K562 (cell line): Measurements from ENCODE around the gene GIMAP6. TPM values are rescaled to one million over a fixed set of nuclear protein-coding genes. Genes with fewer than 3 reads are reported as not detected.
A peak's percentile ranks its signal among the peaks of the same experiment; 100 is the strongest.

ENCODE experiments used
- ATAC-seq: fragments of 200-7000 bp; cut with Tn5 transposase; 3 replicates; pipeline ENCODE4 v1.9.1; 2020; ENCODE audit warnings: moderate library complexity
- Bru-seq: library from RNA; stranded (reverse); fragments of 400-500 nt; gene quantifications from one replicate; lab custom pipeline; 2021; lab: Mats Ljungman, UMichigan
- BruChase-seq, 2 experiments: library from RNA; stranded (reverse); fragments of 400-500 nt; gene quantifications; one replicate each; lab custom pipeline; 2021; lab: Mats Ljungman, UMichigan
- BruUV-seq: library from RNA; stranded (reverse); fragments of 400-500 nt; replicated peaks from 2 replicates; lab custom pipeline; 2021; lab: Mats Ljungman, UMichigan
- CTCF ChIA-PET: fragments of 300-600 bp; formaldehyde crosslinking; extraction: SDS; loops from one replicate; lab custom pipeline; 2021; ENCODE audit warnings: low intra/inter-chr PET ratio; lab: Yijun Ruan, JAX
- POLR2A ChIA-PET: fragments of 300-600, 350-650 bp; sonication (Branson Sonifier 250); formaldehyde crosslinking; extraction: SDS; loops from one replicate; lab custom pipeline; 2021; ENCODE audit warnings: antibody characterized with exemption, inconsistent platforms; lab: Yijun Ruan, JAX
- DNase-seq, 4 experiments: peaks; one replicate each; pipeline versions ENCODE4 v3.0.0 to v3.0.0-alpha.2; 2011 to 2018; ENCODE audit warnings: low spot score in 3 of 4, mixed read lengths in 3 of 4; ENCODE audit errors: extremely low read depth in 1 of 4
- FAIRE-seq: peaks from 2 replicates; lab custom pipeline; 2011; peaks lifted over from hg19 to GRCh38; lab: Jason Lieb, UNC
- H2AFZ ChIP-seq: 2 replicates; pipeline ENCODE4 v1.6.0; 2011; ENCODE audit warnings: low read depth, low read length, control low read depth, inconsistent platforms
- H3K27ac ChIP-seq: fragments of 200-600 bp; 3 replicates; pipeline ENCODE4 v1.8.0; 2011; ENCODE audit warnings: low read depth, mild to moderate bottlenecking, control low read depth, inconsistent platforms, low read length, moderate library complexity, mixed read lengths; ENCODE audit errors: extremely low read depth
- H3K27me3 ChIP-seq, 2 experiments: fragments of 300-600 bp in 1 of 2; 2 replicates in 1 of 2; 3 replicates in 1 of 2; pipeline versions ENCODE4 v1.6.0 to v1.8.0; 2011; ENCODE audit warnings: inconsistent platforms in 2 of 2, low read length in 2 of 2, mild to moderate bottlenecking in 1 of 2, mixed read lengths in 1 of 2, moderate library complexity in 1 of 2; ENCODE audit not compliant: control insufficient read depth in 2 of 2, insufficient read depth in 2 of 2
- H3K36me3 ChIP-seq: fragments of 300-600 bp; 3 replicates; pipeline ENCODE4 v1.8.0; 2011; ENCODE audit warnings: mild to moderate bottlenecking, low read length, inconsistent platforms; ENCODE audit not compliant: control insufficient read depth, insufficient read depth
- H3K4me1 ChIP-seq, 2 experiments: fragments of 200-600 bp in 1 of 2; replicated peaks in 1 of 2; 2 replicates in 1 of 2; 3 replicates in 1 of 2; pipeline versions ENCODE4 v1.5.1 to v1.8.0; 2011; ENCODE audit warnings: inconsistent platforms in 2 of 2, low read length in 2 of 2, mild to moderate bottlenecking in 1 of 2, mixed read lengths in 1 of 2, moderate library complexity in 1 of 2; ENCODE audit not compliant: control insufficient read depth in 2 of 2, insufficient read depth in 2 of 2
- H3K4me2 ChIP-seq: 2 replicates; pipeline ENCODE4 v1.6.1; 2011; ENCODE audit warnings: low read length, control low read depth, inconsistent platforms, mixed read lengths; ENCODE audit not compliant: insufficient read depth
- H3K4me3 ChIP-seq: fragments of 200-600 bp; sonication (generic), shearing (Covaris generic); 2 replicates; pipeline ENCODE4 v1.5.1; 2016; ENCODE audit warnings: control low read depth, inconsistent platforms
- H3K79me2 ChIP-seq: fragments of 200-600 bp; 3 replicates; pipeline ENCODE4 v1.8.0; 2011; ENCODE audit warnings: low read length, inconsistent platforms; ENCODE audit not compliant: control insufficient read depth, insufficient read depth
- H3K9ac ChIP-seq, 2 experiments: 2 replicates each; pipeline versions ENCODE4 v1.6.0 to v1.6.1; 2011; ENCODE audit warnings: low read depth in 2 of 2, low read length in 2 of 2, control low read depth in 1 of 2, inconsistent platforms in 1 of 2, mild to moderate bottlenecking in 1 of 2, mixed read lengths in 1 of 2; ENCODE audit not compliant: insufficient read depth in 1 of 2
- H3K9me1 ChIP-seq: one replicate; pipeline ENCODE4 v1.6.0; 2011; ENCODE audit warnings: inconsistent platforms, mild to moderate bottlenecking, low read length, moderate library complexity; ENCODE audit not compliant: control insufficient read depth, insufficient read depth
- H3K9me3 ChIP-seq: replicated peaks from 2 replicates; pipeline ENCODE4 v1.5.1; 2011; ENCODE audit warnings: low read depth, low read length, inconsistent platforms; ENCODE audit not compliant: control insufficient read depth, insufficient read depth
- H4K20me1 ChIP-seq: replicated peaks from 2 replicates; pipeline ENCODE4 v1.6.1; 2011; ENCODE audit warnings: low read length, inconsistent platforms, mixed read lengths; ENCODE audit not compliant: control insufficient read depth, insufficient read depth
- ETV1 ChIP-seq: fragments of 450-650 bp; conservative IDR thresholded peaks from 2 replicates; pipeline ENCODE4 v1.6.1; 2016; ENCODE audit warnings: missing genetic modification characterization, control low read depth, low read depth, missing compliant biosample characterization
- HBP1 ChIP-seq: fragments of 450-650 bp; formaldehyde crosslinking; IDR thresholded peaks from 2 replicates; pipeline ENCODE4 v1.4.0; 2022; ENCODE audit warnings: missing genetic modification characterization
- HMG20B ChIP-seq: fragments of 250-450 bp; sonication (Bioruptor Pico); IDR thresholded peaks from 2 replicates; pipeline ENCODE4 v1.5.0; 2021; ENCODE audit warnings: mild to moderate bottlenecking
- LARP7 ChIP-seq: fragments of 450-650 bp; IDR thresholded peaks from 2 replicates; pipeline ENCODE4 v1.6.1; 2016
- MXI1 ChIP-seq: IDR thresholded peaks from 2 replicates; pipeline ENCODE4 v1.6.1; 2011; ENCODE audit warnings: low read depth, mild to moderate bottlenecking, improper control_type of control experiment, low read length
- RAD21 ChIP-seq, 2 experiments: fragments of 250-450 bp in 1 of 2; fragments of 450-650 bp in 1 of 2; sonication (Bioruptor Pico) in 1 of 2; formaldehyde crosslinking in 1 of 2; IDR thresholded peaks in 1 of 2; conservative IDR thresholded peaks in 1 of 2; 2 replicates each; pipeline versions ENCODE4 v1.4.0 to v1.8.0; 2020 to 2022; ENCODE audit warnings: mild to moderate bottlenecking in 2 of 2, moderate library complexity in 1 of 2
- SPI1 ChIP-seq: IDR thresholded peaks from 2 replicates; pipeline ENCODE4 v1.6.1; 2011; ENCODE audit warnings: low read depth, low read length, control low read depth, borderline replicate concordance
- THRB ChIP-seq: fragments of 450-650 bp; formaldehyde crosslinking; conservative IDR thresholded peaks from 2 replicates; pipeline ENCODE4 v1.4.0; 2022; ENCODE audit warnings: mild to moderate bottlenecking, missing genetic modification characterization
- ZFP30 ChIP-seq: fragments of 250-450 bp; sonication (Bioruptor Pico); IDR thresholded peaks from 2 replicates; pipeline ENCODE4 v1.8.0; 2022; ENCODE audit warnings: moderate library complexity, mild to moderate bottlenecking, inconsistent platforms, borderline replicate concordance
- WGBS: fragments of 100-300 bp; shearing (Covaris generic); methylation state at CpG from one replicate; pipeline ENCODE4 v1.1.6; 2016; ENCODE audit warnings: low coverage, mixed read lengths; ENCODE audit not compliant: insufficient coverage; ENCODE audit errors: missing lambda C conversion rate; 5-methylcytosine and 5-hydroxymethylcytosine counted together
- in situ Hi-C: fragments of 300-500 bp; cut with MboI; formaldehyde crosslinking; loops from 4 replicates; pipeline ENCODE4 v1.15.0; 2018; ENCODE audit warnings: inconsistent platforms, mixed read lengths
- intact Hi-C: fragments of 100-400 bp; cut with micrococcal nuclease; formaldehyde crosslinking; loops from 2 replicates; pipeline ENCODE4 v1.14.2; 2022
- long read RNA-seq, 3 experiments: library from polyadenylated mRNA in 2 of 3; library from RNA in 1 of 3; unstranded in 2 of 3; stranded (forward) in 1 of 3; transcript quantifications; one replicate each; pipeline ENCODE4 v2.0.0, GENCODE V29; 2019 to 2022
- polyA minus RNA-seq, 3 experiments: library from RNA; depleted of rRNA, polyadenylated mRNA; stranded (reverse); fragments of >200 nt; gene quantifications; 2 replicates each; pipeline ENCODE4 v1.2.3, GENCODE V29; 2011
- polyA plus RNA-seq, 8 experiments: library from polyadenylated mRNA; depleted of rRNA in 4 of 8; stranded (reverse) in 5 of 8; unstranded in 3 of 8; fragments of >200 nt; fragmentation: Nextera tagmentation in 2 of 8; fragmentation: Illumina TruSeq in 1 of 8; extraction: Ambion mirVana in 2 of 8; extraction: Trizol in 1 of 8; gene quantifications; 2 replicates each; pipeline versions ENCODE4 v1.2.1 to v1.2.3, GENCODE V29; 2011 to 2014; ENCODE audit warnings: inconsistent platforms in 1 of 8, missing spikeins in 1 of 8
- total RNA-seq, 7 experiments: library from RNA; depleted of rRNA in 6 of 7; stranded (reverse); fragments of >200 nt in 6 of 7; fragmentation: Illumina TruSeq in 2 of 7; extraction: Trizol in 2 of 7; gene quantifications; 2 replicates each; pipeline versions ENCODE4 v1.2.1 to v1.2.3, GENCODE V29; 2011 to 2021; ENCODE audit warnings: low replicate concordance in 1 of 7
- TF ChIP-seq, protein P1 (sequence below): fragments of 450-650 bp; IDR thresholded peaks from 2 replicates; pipeline ENCODE4 v1.6.1; 2014; ENCODE audit warnings: low read depth, mild to moderate bottlenecking, moderate library complexity, borderline replicate concordance

GIMAP6 gene
- total RNA-seq (2011; cell fraction: chromatin; rRNA removed; ENCODE audit: low replicate concordance), result not detected in 2 replicates
- 0.26 TPM in 1 of 2 replicates, not detected in the other for total RNA-seq (2011; cell fraction: nucleolus; rRNA removed)
- not detected in 2 replicates for total RNA-seq (2011; cell fraction: nucleoplasm; rRNA removed)
- total RNA-seq (2014; rRNA removed), result 0.20 and 0.45 TPM in 2 replicates
- total RNA-seq (2014; rRNA removed; fragmentation: Illumina TruSeq; extraction: Trizol), result 0.18 and 0.22 TPM in 2 replicates
- 0.38 and 0.43 TPM in 2 replicates for total RNA-seq (2015; rRNA removed; fragmentation: Illumina TruSeq; extraction: Trizol)
- 0.38 and 0.49 TPM in 2 replicates for total RNA-seq (2021)
- 0.04 TPM in 1 of 2 replicates, not detected in the other for polyA plus RNA-seq (2011; rRNA removed)
- 0.01 and 0.06 TPM in 2 replicates for polyA plus RNA-seq (2011; cell fraction: cytosol; rRNA removed)
- polyA plus RNA-seq (2011; cell fraction: nucleus; rRNA removed), result 0.16 TPM in 1 of 2 replicates, not detected in the other
- polyA plus RNA-seq (2012), result 0.59 and 1.8 TPM in 2 replicates
- polyA plus RNA-seq (2014; fragmentation: Illumina TruSeq; extraction: Trizol), result 0.21 TPM in 2 replicates
- polyA plus RNA-seq (2014; fragmentation: Nextera tagmentation; extraction: Ambion mirVana), result under 1 TPM; 0.04 TPM
- 0.07 and 0.34 TPM in 2 replicates for polyA plus RNA-seq (2014; rRNA removed)
- not detected in 2 replicates for polyA minus RNA-seq (2011; rRNA and poly(A)+ RNA removed)
- polyA minus RNA-seq (2011; cell fraction: cytosol; rRNA and poly(A)+ RNA removed), result not detected in 2 replicates
- polyA minus RNA-seq (2011; cell fraction: nucleus; rRNA and poly(A)+ RNA removed), result 0.13 TPM in 1 of 2 replicates, not detected in the other
- percentile 29 among the genes with signal in this experiment for Bru-seq, nascent RNA
- not detected for BruChase-seq, experiment 1, labeled RNA remaining after a 2-hour chase
- BruChase-seq, experiment 2, labeled RNA remaining after a 6-hour chase, result percentile 28 among the genes with signal in this experiment
- long read RNA-seq, experiment 1, partial matches to known transcripts, result 0 of 1 reads
- long read RNA-seq, experiment 1, other reads (novel, unspliced or antisense), result 1 of 1 reads
- long read RNA-seq, experiment 2, result 0 reads
- long read RNA-seq, experiment 3, result 0 reads

- peak in 1 of 4 experiments; percentile 27 for DNase-seq
- no TSS peak for BruUV-seq
- Histone ChIP-seq H3K36me3 (no peaks in the 10 kb centered on the region), H3K27me3 (peaks cover 3 to 18% of the 10 kb centered on the region in 2 experiments; a peak in 4 of 5 replicates), H3K9me1 (no peaks in the 10 kb centered on the region), H3K4me2 (peak within 1 kb of the TSS; percentile 4), H2AFZ (peak within 1 kb of the TSS; percentile 33; the same call in 1 of the 2 replicates), H3K4me3 (no peak within 1 kb of the TSS), H3K4me1 (peaks cover 0 to 4% of the 10 kb centered on the region in 2 experiments; a peak in 2 of 5 replicates), H3K9ac (no peak within 1 kb of the TSS), H3K27ac (no peak within 1 kb of the TSS), H3K79me2 (no peaks in the 10 kb centered on the region), H3K9me3 (no peaks in the 10 kb centered on the region), H4K20me1 (no peaks in the 10 kb centered on the region)
- intact Hi-C loops (no loop called here), in situ Hi-C loops (no loop called here)
- ChIA-PET POLR2A (interaction anchor here (0.7 to 1.1 kb wide), 3 partner anchors 9 to 165 kb away, joined by 3 to 4 read pairs (median 3); no protein-coding TSS in a partner anchor), CTCF (no interaction called here)
- FAIRE-seq, result peak; percentile 67
- ATAC-seq, result peak; percentile 74
- WGBS, result 3% methylated on average over 9 of the region's 9 CpGs
- TF ChIP-seq LARP7 (peak; percentile 77; the same call in 1 of the 2 replicates), HMG20B (CRISPR knock-in tag) (no peak), THRB (CRISPR knock-in tag) (0 out of 2 replicates have a peak, but pooled peaks have one; percentile 43), RAD21 (CRISPR knock-in tag; conservative IDR thresholded peaks at IDR 0.05 in 1 of 2, IDR thresholded peaks at IDR 0.05 in 1 of 2) (peak in 1 of 2 experiments; percentile 25; a peak in 1 of 4 replicates), ZFP30 (CRISPR knock-in tag) (no peak), ETV1 (tag) (peak; percentile 51; the same call in 1 of the 2 replicates), MXI1 (no peak), SPI1 (peak; percentile 89), HBP1 (CRISPR knock-in tag) (0 out of 2 replicates have a peak, but pooled peaks have one; percentile 12)
- TF ChIP-seq, protein P1, sequence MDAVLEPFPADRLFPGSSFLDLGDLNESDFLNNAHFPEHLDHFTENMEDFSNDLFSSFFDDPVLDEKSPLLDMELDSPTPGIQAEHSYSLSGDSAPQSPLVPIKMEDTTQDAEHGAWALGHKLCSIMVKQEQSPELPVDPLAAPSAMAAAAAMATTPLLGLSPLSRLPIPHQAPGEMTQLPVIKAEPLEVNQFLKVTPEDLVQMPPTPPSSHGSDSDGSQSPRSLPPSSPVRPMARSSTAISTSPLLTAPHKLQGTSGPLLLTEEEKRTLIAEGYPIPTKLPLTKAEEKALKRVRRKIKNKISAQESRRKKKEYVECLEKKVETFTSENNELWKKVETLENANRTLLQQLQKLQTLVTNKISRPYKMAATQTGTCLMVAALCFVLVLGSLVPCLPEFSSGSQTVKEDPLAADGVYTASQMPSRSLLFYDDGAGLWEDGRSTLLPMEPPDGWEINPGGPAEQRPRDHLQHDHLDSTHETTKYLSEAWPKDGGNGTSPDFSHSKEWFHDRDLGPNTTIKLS, result no peak
Measured at GRCh38 chr7:150631866-150632864, at the start of gene GIMAP6. Gene GIMAP6 (minus strand): TSS chr7:150632385. CDS start chr7:150630142, 2,243 bp downstream.
